ENCODE measurements around the gene MAP2K5.

MAP2K5 gene

DNA sequence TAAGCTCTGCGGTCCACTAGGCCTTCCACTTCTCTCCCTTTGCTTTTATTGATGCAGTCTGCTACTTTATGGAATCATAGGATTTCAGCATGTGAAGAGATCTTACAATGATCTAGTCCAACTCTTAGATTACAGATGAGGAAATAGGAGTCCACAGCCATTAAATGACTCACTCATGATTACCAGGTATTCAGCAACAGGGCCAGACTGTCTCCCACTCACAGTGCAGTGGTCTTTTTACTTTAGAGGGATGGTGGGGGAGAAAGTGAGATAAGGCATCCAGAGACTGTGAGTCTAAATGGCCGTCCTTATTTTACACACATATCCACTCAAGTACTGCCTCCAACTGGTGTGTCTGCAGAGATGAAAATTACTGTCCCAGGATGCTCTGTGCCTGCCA is 194.3 kb downstream of the MAP2K5 start:
- peak; percentile 8 for DNase-seq (ENCODE audit: low read depth)
- no peak overlapping the region for H3K4me3 ChIP-seq (ENCODE audit: low read depth, low read length)
- TF ChIP-seq POLR2A (IDR thresholded peaks at IDR 0.05; ENCODE audit: extremely low read depth, insufficient read length) (no peak), MYC (IDR thresholded peaks at IDR 0.05; ENCODE audit: low read depth, low read length) (no peak)
- TF ChIP-seq, protein P1, sequence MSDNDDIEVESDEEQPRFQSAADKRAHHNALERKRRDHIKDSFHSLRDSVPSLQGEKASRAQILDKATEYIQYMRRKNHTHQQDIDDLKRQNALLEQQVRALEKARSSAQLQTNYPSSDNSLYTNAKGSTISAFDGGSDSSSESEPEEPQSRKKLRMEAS (IDR thresholded peaks at IDR 0.05; ENCODE audit: low read depth, low read length) = no peak
- TF ChIP-seq, protein P2, sequence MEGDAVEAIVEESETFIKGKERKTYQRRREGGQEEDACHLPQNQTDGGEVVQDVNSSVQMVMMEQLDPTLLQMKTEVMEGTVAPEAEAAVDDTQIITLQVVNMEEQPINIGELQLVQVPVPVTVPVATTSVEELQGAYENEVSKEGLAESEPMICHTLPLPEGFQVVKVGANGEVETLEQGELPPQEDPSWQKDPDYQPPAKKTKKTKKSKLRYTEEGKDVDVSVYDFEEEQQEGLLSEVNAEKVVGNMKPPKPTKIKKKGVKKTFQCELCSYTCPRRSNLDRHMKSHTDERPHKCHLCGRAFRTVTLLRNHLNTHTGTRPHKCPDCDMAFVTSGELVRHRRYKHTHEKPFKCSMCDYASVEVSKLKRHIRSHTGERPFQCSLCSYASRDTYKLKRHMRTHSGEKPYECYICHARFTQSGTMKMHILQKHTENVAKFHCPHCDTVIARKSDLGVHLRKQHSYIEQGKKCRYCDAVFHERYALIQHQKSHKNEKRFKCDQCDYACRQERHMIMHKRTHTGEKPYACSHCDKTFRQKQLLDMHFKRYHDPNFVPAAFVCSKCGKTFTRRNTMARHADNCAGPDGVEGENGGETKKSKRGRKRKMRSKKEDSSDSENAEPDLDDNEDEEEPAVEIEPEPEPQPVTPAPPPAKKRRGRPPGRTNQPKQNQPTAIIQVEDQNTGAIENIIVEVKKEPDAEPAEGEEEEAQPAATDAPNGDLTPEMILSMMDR (IDR thresholded peaks at IDR 0.05; ENCODE audit: low read depth, low read length) = no peak

DNA sequence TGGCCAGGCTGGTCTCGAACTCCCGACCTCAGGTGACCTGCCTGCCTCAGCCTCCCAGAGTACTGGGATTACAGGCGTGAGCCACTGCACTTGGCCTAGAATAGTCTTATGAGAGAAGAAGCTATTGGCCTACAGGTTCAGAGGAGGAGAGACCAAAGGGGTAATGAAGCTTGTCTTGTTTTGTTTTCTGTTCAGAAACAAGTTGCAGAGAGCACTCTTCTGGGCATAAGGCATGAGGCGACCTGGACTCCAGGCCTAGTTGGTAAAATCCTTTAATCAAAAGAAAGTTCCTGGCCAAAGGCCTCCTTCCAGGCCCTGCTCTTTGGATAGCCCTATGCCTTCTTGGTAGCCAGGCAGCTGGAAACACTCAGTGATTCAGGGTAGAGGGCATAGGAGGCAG is 195.6 kb downstream of the MAP2K5 start:
- TF ChIP-seq MYC (IDR thresholded peaks at IDR 0.05; ENCODE audit: low read depth, low read length) = no peak
- TF ChIP-seq, protein P2 (IDR thresholded peaks at IDR 0.05; ENCODE audit: low read depth, low read length) = no peak
- TF ChIP-seq, protein P1 (IDR thresholded peaks at IDR 0.05; ENCODE audit: low read depth, low read length) = no peak
- TF ChIP-seq POLR2A (IDR thresholded peaks at IDR 0.05; ENCODE audit: extremely low read depth, insufficient read length) = no peak
- no peak for DNase-seq (ENCODE audit: low read depth)
- H3K4me3 ChIP-seq (ENCODE audit: low read depth, low read length) = no peak overlapping the region

DNA sequence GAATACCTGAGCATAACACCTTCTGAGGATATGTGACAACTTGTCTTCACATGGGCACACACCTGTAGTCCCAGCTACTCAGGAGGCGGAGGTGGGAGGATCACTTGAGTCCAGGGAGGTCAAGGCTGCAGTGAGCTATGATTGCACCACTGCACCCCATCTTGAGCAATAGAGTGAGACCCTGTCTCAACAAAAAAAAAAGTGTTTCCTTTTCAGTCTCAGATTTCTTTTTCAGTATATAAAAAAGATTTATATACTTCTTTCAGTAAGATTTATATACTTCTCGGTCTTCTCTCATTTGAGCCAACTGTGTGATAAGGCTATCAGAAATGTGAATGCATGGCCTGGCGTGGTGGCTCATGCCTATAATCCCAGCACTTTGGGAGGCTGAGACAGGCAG is 197.9 kb downstream of the MAP2K5 start:
- no peak overlapping the region for H3K4me3 ChIP-seq (ENCODE audit: low read depth, low read length)
- TF ChIP-seq, protein P1 (IDR thresholded peaks at IDR 0.05; ENCODE audit: low read depth, low read length) = no peak
- no peak for TF ChIP-seq MYC (IDR thresholded peaks at IDR 0.05; ENCODE audit: low read depth, low read length)
- DNase-seq (ENCODE audit: low read depth) = peak; percentile 15

DNA sequence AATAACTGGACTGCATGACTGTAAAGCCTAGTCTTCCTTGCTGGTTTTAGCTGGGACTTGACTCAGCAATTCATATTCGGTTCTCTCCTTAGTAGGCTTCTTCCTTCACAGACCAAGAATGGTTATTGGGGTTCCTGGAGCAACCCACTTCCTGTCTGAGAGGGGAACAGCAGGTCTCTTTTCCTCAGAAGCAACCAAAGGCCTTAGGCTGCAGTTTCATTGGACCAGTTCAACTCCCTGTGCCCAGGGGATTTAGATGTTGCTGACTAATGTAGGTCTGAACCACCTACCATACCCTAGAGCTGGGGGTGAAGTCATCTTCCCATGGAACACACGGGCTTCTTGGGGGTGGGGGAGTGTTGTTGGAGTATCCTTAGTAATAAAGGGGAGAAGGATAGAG is 198.8 kb downstream of the MAP2K5 start:
- no peak overlapping the region for H3K4me3 ChIP-seq (ENCODE audit: low read depth, low read length)
- DNase-seq (ENCODE audit: low read depth) = peak; percentile 92
- TF ChIP-seq MYC (IDR thresholded peaks at IDR 0.05; ENCODE audit: low read depth, low read length) (no peak), POLR2A (IDR thresholded peaks at IDR 0.05; ENCODE audit: extremely low read depth, insufficient read length) (no peak)
- TF ChIP-seq, protein P2 (IDR thresholded peaks at IDR 0.05; ENCODE audit: low read depth, low read length) = no peak
- TF ChIP-seq, protein P1 (IDR thresholded peaks at IDR 0.05; ENCODE audit: low read depth, low read length) = no peak

DNA sequence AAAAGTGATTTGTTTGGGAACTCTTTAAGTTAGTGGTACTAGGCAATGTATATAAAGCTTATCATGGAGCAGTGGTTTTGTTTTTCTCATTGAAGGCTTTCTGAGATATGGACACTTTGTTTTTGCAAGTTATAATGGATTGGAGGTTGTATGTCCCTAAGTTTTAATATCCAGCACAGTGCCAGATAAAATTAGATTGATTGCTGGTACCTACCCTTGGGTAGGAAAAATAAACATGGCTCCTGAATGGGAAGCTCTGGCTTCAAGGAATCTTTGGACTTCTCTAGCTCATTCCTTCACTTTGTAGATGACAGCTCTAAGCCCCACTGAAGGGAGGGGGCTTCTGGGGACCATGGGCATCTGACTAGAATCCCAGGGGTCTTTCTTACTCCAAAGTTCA is 201.1 kb downstream of the MAP2K5 start:
- DNase-seq (ENCODE audit: low read depth) = no peak
- no peak overlapping the region for H3K4me3 ChIP-seq (ENCODE audit: low read depth, low read length)
- TF ChIP-seq POLR2A (IDR thresholded peaks at IDR 0.05; ENCODE audit: extremely low read depth, insufficient read length) (no peak), MYC (IDR thresholded peaks at IDR 0.05; ENCODE audit: low read depth, low read length) (no peak)
- TF ChIP-seq, protein P2 (IDR thresholded peaks at IDR 0.05; ENCODE audit: low read depth, low read length) = no peak
- TF ChIP-seq, protein P1 (IDR thresholded peaks at IDR 0.05; ENCODE audit: low read depth, low read length) = no peak

DNA sequence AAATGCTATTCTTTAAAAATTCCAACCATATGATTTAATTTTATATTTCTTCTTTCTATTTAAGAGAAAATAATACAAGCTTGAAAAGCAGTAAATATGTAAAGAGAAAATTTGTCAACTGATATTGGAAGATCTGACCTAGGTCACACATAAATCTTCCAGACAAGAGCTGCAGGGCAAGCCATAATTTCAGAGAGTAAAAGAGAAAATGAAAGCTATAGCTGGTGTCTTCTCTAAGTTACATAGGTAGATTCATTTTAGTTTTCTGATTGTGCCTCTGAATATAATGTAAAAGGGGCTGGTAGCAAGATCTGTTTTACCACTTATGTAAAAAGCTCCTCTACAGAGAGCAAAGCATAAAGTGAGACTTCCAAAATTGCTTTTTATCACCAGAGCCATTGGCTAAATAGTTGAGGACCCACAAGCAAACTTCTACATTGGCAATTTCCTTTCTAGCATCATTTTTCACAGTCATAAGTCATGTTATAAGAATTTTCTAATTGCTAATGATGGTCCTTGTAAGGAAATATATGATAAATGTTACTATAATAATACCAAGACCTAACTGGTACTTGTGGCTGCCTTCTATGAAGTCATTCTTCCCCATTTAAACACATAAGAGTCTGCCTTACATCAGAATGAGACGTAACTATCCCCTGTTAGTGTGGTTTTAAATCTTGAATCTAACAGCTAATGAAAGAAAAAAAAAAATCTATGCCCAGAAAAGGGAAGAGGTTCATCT is 202.0 kb downstream of the MAP2K5 start:
- TF ChIP-seq MYC (IDR thresholded peaks at IDR 0.05; ENCODE audit: low read depth, low read length) = no peak
- TF ChIP-seq, protein P1 (IDR thresholded peaks at IDR 0.05; ENCODE audit: low read depth, low read length) = no peak
- TF ChIP-seq POLR2A (IDR thresholded peaks at IDR 0.05; ENCODE audit: extremely low read depth, insufficient read length) = no peak
- TF ChIP-seq, protein P2 (IDR thresholded peaks at IDR 0.05; ENCODE audit: low read depth, low read length) = no peak

More for the DNA sequence above, 202.0 kb downstream of the MAP2K5 start:
- no peak overlapping the region for H3K4me3 ChIP-seq (ENCODE audit: low read depth, low read length)
- peak; percentile 34 for DNase-seq (ENCODE audit: low read depth)
